Measurements from ENCODE around the gene ATP1A2.
A peak's percentile ranks its signal among the peaks of the same experiment; 100 is the strongest.

The ATP1A2 gene

DNA sequence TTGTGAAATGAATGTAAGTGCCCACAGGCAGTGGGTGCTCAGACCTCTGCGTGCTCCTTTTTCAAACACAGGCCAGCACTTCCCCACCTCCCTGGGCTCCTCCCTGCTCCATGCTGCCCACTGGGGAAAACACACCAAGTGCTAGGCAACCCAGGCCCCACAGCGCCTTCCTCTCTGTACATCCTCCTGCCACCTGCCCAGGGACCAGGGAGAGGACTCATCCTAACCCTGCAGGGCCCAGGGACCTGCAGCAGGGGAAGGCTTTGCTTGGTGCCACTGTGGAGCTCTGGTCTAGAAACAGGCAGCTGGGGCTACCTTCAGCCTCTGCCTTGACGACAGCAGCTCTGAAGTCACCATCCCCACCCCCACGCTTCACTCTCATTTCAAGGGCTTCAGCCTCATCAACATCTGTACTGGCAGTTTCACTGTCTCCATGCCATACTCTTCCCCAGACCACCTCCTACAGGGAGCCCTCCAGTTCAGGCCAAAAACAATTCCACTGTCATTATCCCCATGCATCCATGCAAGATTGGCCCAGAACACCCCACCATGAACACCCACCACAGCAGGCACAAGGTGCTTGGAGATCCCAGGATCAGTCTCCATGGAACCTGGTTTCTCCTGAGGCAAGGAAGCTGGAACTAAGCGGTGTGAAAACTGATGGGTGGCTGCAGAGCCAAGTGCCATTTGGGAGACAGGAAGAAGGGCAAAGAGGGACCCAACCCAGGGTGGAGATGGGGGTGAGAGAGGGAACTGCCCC lies 18.2 kb upstream of the ATP1A2 start:
- no peak overlapping the region for H2AFZ ChIP-seq (ENCODE audit: low read depth, low read length)
- H3K27ac ChIP-seq (ENCODE audit: low read length): no peak overlapping the region
- H3K4me1 ChIP-seq (ENCODE audit: low read length): peaks cover 32% of the 10 kb centered on the region
- H3K79me2 ChIP-seq (ENCODE audit: low read length): peaks cover 9% of the 10 kb centered on the region; the same call in 1 of the 2 replicates
- H3K36me3 ChIP-seq (replicated peaks; ENCODE audit: low read depth, low read length): no peaks in the 10 kb centered on the region
- H3K9me3 ChIP-seq (ENCODE audit: insufficient read depth, low read length): no peaks in the 10 kb centered on the region
- peak overlapping the region; percentile 75 for H3K9ac ChIP-seq (ENCODE audit: low read length)
- H4K20me1 ChIP-seq (ENCODE audit: insufficient read depth, low read length): no peaks in the 10 kb centered on the region
- H3K4me2 ChIP-seq (ENCODE audit: low read length): peak overlapping the region; percentile 88
- peak overlapping the region; percentile 91 for H3K4me3 ChIP-seq (ENCODE audit: low read length)
- TF ChIP-seq EZH2phosphoT487 (IDR thresholded peaks at IDR 0.05; ENCODE audit: low read depth): no peak
- TF ChIP-seq, protein P1, sequence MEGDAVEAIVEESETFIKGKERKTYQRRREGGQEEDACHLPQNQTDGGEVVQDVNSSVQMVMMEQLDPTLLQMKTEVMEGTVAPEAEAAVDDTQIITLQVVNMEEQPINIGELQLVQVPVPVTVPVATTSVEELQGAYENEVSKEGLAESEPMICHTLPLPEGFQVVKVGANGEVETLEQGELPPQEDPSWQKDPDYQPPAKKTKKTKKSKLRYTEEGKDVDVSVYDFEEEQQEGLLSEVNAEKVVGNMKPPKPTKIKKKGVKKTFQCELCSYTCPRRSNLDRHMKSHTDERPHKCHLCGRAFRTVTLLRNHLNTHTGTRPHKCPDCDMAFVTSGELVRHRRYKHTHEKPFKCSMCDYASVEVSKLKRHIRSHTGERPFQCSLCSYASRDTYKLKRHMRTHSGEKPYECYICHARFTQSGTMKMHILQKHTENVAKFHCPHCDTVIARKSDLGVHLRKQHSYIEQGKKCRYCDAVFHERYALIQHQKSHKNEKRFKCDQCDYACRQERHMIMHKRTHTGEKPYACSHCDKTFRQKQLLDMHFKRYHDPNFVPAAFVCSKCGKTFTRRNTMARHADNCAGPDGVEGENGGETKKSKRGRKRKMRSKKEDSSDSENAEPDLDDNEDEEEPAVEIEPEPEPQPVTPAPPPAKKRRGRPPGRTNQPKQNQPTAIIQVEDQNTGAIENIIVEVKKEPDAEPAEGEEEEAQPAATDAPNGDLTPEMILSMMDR (IDR thresholded peaks at IDR 0.05; ENCODE audit: low read depth, low read length): no peak
- H3K27me3 ChIP-seq (ENCODE audit: low read depth, low read length): no peaks in the 10 kb centered on the region

DNA sequence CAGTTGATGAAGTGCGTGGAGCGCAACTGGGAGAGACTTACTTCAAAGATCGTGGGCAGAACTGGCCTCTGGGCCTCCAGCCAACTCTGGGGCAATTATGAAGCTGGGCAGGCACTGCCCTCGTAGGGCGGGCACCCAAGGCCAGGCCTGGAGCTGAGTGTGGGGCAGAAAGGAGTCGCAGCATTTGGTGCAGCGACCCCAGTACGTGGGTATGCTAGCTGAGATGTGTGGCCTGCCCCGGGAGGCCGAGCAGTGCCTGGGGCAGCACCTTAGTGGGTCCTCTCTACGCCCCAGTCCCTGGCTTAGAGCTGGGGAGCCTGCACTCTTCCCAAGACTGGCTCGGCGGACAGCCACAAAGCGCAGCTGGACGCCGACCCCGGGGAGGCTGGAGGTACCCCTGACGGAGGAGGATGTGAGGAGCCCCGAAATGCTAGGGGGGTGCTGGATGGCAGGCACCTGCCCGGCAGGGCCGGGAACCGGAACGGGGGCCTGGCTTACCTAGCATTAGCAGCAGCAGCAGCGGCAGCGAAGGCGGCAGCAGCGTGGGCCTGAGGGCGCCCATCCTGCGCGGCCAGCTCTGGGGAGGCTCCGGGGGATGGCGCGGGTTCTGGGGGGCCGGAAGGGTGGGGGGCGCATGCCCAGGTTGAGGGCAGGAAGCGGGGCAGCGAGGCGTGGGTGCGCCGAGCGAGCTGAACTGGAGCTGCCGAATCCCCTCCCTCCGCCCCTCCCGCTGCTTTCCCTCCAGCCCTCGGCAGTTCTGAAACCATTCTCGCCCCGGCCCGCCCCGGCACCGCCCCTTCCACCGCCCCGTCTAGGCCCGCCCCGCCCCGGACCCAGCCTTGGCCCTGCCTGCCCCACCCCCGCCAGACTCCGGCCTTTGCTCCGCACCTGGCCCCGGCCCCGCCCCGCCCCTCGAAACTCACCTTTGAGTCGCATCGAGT lies 17.4 kb upstream of the ATP1A2 start, which contains the start of gene IGSF8:
Gene IGSF8, minus strand, starts transcription at position 709 of the 941 bp plus-strand sequence. Its CDS starts 147 bp downstream, at position 562.
- Histone ChIP-seq H3K27me3 (ENCODE audit: low read depth, low read length) (no peaks in the 10 kb centered on the region), H3K27ac (ENCODE audit: low read length) (peak within 1 kb of the TSS; percentile 43), H3K9ac (ENCODE audit: low read length) (peak within 1 kb of the TSS; percentile 75), H4K20me1 (ENCODE audit: insufficient read depth, low read length) (no peaks in the 10 kb centered on the region), H3K4me1 (ENCODE audit: low read length) (peaks cover 37% of the 10 kb centered on the region), H3K36me3 (replicated peaks; ENCODE audit: low read depth, low read length) (no peaks in the 10 kb centered on the region), H2AFZ (ENCODE audit: low read depth, low read length) (peak within 1 kb of the TSS; percentile 95), H3K4me3 (ENCODE audit: low read length) (peak within 1 kb of the TSS; percentile 91), H3K79me2 (ENCODE audit: low read length) (peaks cover 9% of the 10 kb centered on the region; the same call in 1 of the 2 replicates), H3K9me3 (ENCODE audit: insufficient read depth, low read length) (no peaks in the 10 kb centered on the region), H3K4me2 (ENCODE audit: low read length) (peak within 1 kb of the TSS; percentile 96)
- no peak for TF ChIP-seq EZH2phosphoT487 (IDR thresholded peaks at IDR 0.05; ENCODE audit: low read depth)
- TF ChIP-seq, protein P1 (IDR thresholded peaks at IDR 0.05; ENCODE audit: low read depth, low read length): no peak

DNA sequence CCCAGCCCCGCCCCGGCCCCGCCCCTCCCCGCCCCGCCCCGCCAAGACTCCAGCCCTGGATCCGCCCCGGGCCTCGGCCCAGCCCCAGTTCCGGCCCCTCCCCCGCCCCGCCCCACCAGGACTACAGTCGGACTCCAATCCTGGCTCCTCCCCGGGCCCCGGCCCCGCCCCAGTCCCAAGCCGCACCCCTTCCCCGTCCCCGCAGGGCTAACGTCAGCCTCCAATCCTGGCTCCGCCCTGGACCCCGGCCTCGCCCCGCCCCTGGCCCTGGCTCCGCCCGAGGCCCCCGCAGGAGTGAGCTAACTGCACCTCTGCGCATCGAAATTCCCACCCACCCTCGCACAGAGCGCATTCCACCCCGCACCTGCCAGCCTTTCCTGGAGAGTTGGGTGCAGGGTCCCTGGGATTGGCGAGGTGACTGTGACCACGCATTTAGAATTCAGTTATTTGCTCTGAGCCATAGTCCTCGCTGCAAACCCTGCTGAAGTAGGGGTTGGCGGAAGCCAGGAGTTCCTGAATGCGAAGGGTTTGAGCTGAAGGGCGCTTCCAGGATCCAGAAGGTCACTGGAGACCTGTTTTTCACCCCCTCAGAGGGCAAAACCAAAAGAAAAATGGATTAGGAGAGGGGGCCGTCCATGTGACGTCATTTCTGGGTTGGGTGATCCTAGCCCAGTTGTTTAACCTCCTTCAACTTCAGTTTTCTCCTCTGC lies 16.6 kb upstream of the ATP1A2 start:
- Histone ChIP-seq H3K9ac (ENCODE audit: low read length) (peak overlapping the region; percentile 72), H4K20me1 (ENCODE audit: insufficient read depth, low read length) (no peaks in the 10 kb centered on the region), H2AFZ (ENCODE audit: low read depth, low read length) (peak overlapping the region; percentile 95), H3K4me3 (ENCODE audit: low read length) (peak overlapping the region; percentile 81), H3K27me3 (ENCODE audit: low read depth, low read length) (no peaks in the 10 kb centered on the region), H3K27ac (ENCODE audit: low read length) (0 out of 2 replicates have a peak overlapping the region, but pooled peaks have one; percentile 6), H3K79me2 (ENCODE audit: low read length) (peaks cover 9% of the 10 kb centered on the region; the same call in 1 of the 2 replicates), H3K4me2 (ENCODE audit: low read length) (peak overlapping the region; percentile 96), H3K9me3 (ENCODE audit: insufficient read depth, low read length) (no peaks in the 10 kb centered on the region), H3K4me1 (ENCODE audit: low read length) (peaks cover 39% of the 10 kb centered on the region), H3K36me3 (replicated peaks; ENCODE audit: low read depth, low read length) (no peaks in the 10 kb centered on the region)
- TF ChIP-seq, protein P1 (IDR thresholded peaks at IDR 0.05; ENCODE audit: low read depth, low read length): no peak
- TF ChIP-seq EZH2phosphoT487 (IDR thresholded peaks at IDR 0.05; ENCODE audit: low read depth): no peak

Measured in OCI-LY3 (cell line).